PFSK-1 (cell line): ENCODE measurements around the gene SUGP2. TPM values are rescaled to one million over a fixed set of nuclear protein-coding genes. Genes with fewer than 3 reads are reported as not detected.

Experiments
- FOXP2 ChIP-seq: optimal IDR thresholded peaks from 2 replicates; pipeline ENCODE3; 2011; ENCODE audit warnings: borderline replicate concordance, control low read depth, inconsistent platforms; ENCODE audit not compliant: insufficient read depth; ENCODE audit errors: extremely low read length, extremely low read depth
- POLR2AphosphoS5 ChIP-seq: IDR thresholded peaks from 2 replicates; pipeline ENCODE4 v1.6.1; 2012; ENCODE audit warnings: low read depth, mild to moderate bottlenecking, control low read depth, low read length, moderate library complexity
- SIN3A ChIP-seq: IDR thresholded peaks from 2 replicates; pipeline ENCODE4 v1.6.1; 2012; ENCODE audit warnings: mild to moderate bottlenecking, low read length, moderate library complexity, borderline replicate concordance; ENCODE audit not compliant: insufficient read depth
- TAF1 ChIP-seq: IDR thresholded peaks from 2 replicates; pipeline ENCODE4 v1.6.1; 2012; ENCODE audit warnings: low read length, control low read depth, borderline replicate concordance; ENCODE audit not compliant: insufficient read depth
- polyA plus RNA-seq: library from polyadenylated mRNA; unstranded; fragments of >200 nt; gene quantifications from one replicate; pipeline ENCODE4 v1.2.1, GENCODE V29; 2012; ENCODE audit warnings: low read depth, missing spikeins; ENCODE audit not compliant: insufficient read length
- TF ChIP-seq, protein P1 (sequence below), 2 experiments: IDR thresholded peaks; 2 replicates each; pipeline versions ENCODE4 v1.6.1 to v1.8.0; 2011 to 2012; ENCODE audit warnings: low read depth in 2 of 2, low read length in 2 of 2, control low read depth in 1 of 2, inconsistent platforms in 1 of 2, mild to moderate bottlenecking in 1 of 2, moderate library complexity in 1 of 2; ENCODE audit not compliant: insufficient read depth in 1 of 2

Gene SUGP2
- polyA plus RNA-seq: 70.2 TPM

DNA sequence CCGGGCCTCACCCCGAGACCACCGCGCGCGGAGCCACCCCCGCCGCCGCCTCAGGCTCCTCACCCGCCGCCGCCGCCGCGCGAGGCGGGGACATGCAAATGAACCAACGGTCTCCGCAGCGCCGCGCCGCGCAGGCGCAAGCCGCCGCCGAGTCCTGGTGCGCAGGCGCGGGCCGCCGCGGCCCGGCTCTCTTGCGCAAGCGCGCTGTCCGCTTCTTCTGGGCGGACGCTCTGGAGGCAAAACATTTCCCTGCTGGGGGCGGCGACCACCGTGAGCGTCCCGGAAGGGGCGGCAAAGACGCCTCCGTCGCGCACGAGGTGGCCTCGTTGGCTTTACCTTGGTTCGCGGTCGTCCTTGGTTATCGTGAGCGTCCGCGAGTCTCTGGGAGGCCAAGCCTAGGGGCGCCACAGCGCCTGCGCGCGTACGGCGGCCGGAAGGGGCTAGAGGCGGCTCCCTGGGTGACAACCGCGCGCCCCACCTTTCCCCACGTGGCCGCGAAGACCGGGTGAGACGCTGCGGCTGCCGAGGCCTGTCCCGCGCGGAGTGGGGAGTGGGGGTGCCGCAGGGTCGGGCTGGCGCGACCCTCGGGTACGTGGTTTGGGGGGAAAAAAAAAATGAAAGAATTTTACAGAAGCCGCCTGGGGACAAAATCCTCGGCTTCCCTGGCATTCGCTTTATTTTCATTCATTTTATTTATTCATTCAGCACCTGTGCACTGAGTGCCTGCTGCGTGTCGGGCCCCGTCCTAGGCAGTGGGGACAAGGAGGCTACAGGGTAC lies at the start of gene SUGP2, which contains the start of gene ARMC6:
SUGP2 (minus strand) TSS at position 92 of the 778 bp plus-strand sequence. CDS start 2,446 bp downstream, outside the sequence.
ARMC6 (plus strand) TSS at position 178 of the 778 bp plus-strand sequence. CDS start 607 bp downstream, outside the sequence.
- TF ChIP-seq, protein P1, sequence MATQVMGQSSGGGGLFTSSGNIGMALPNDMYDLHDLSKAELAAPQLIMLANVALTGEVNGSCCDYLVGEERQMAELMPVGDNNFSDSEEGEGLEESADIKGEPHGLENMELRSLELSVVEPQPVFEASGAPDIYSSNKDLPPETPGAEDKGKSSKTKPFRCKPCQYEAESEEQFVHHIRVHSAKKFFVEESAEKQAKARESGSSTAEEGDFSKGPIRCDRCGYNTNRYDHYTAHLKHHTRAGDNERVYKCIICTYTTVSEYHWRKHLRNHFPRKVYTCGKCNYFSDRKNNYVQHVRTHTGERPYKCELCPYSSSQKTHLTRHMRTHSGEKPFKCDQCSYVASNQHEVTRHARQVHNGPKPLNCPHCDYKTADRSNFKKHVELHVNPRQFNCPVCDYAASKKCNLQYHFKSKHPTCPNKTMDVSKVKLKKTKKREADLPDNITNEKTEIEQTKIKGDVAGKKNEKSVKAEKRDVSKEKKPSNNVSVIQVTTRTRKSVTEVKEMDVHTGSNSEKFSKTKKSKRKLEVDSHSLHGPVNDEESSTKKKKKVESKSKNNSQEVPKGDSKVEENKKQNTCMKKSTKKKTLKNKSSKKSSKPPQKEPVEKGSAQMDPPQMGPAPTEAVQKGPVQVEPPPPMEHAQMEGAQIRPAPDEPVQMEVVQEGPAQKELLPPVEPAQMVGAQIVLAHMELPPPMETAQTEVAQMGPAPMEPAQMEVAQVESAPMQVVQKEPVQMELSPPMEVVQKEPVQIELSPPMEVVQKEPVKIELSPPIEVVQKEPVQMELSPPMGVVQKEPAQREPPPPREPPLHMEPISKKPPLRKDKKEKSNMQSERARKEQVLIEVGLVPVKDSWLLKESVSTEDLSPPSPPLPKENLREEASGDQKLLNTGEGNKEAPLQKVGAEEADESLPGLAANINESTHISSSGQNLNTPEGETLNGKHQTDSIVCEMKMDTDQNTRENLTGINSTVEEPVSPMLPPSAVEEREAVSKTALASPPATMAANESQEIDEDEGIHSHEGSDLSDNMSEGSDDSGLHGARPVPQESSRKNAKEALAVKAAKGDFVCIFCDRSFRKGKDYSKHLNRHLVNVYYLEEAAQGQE (IDR thresholded peaks at IDR 0.05; ENCODE audit: insufficient read depth in 1 of 2, low read depth in 2 of 2, low read length in 2 of 2): no peak
- TF ChIP-seq SIN3A (no peak), FOXP2 (peak; percentile 76), TAF1 (peak; percentile 45; the same call in 1 of the 2 replicates), POLR2AphosphoS5 (no peak; the same call in 1 of the 2 replicates)

DNA sequence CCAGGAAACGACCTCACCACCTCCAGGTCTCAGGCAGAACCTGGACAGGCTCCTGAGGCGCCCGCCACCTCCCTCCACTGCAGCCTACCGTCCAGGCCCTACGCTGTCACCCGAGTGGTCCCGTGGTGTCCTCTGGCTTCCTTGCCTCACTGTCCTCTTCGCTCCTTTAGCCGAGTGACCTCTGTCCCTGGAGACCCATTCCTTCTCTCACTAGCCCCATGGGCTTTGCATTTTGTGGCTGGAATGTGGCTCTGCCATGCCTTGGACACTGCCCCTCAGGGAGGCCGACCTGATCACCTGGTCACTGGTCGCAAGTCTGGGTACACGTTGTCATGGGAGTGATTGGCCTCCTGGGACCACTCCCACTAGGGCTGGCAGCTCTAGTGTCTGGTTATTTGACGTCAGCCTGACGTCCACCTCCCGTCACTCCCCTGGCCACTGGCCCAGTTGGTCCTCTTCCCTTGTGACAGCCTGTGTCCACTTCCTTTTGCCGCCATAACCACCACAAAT lies 48.4 kb upstream of the SUGP2 start:
- TF ChIP-seq FOXP2 (no peak), SIN3A (no peak), POLR2AphosphoS5 (no peak), TAF1 (no peak)
- TF ChIP-seq, protein P1 (IDR thresholded peaks at IDR 0.05; ENCODE audit: insufficient read depth in 1 of 2, low read depth in 2 of 2, low read length in 2 of 2): no peak

DNA sequence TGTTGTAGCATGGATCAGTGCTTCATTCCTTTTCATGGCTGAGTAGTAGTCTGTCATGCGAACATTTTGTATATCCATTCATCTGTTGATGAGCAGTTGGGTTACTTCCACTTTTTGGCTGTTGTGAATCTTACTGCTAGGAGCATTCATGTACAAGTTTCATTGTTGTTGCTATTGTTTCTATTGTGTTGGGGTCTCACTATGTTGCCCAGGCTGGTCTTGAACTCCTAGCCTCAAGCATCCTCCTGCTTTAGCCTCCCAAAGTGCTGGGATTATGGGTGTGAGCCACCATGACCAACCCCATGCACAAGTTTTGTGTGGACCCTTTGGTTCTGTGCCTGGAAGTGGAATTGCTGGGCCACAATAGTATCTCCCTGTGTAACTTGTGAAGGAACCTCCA lies 46.3 kb upstream of the SUGP2 start:
- TF ChIP-seq, protein P1 (IDR thresholded peaks at IDR 0.05; ENCODE audit: insufficient read depth in 1 of 2, low read depth in 2 of 2, low read length in 2 of 2): no peak

DNA sequence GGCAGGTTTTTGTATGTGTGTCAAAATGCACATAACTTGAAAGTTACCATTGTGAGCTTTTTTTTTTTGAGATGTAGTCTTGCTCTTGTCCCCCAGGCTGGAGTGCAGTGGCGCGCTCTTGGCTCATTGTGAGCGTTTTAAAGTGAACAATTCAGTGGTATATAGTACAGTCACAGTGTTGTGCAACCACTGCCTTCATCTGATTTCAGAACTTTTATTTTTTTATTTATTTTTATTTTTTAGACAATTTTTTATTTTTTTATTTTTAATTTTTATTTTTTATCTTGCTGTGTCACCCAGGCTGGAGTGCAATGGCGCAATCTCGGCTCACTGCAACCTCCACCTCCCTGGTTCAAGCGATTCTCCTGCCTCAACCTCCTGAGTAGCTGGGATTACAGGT lies 45.5 kb upstream of the SUGP2 start:
- no peak for TF ChIP-seq POLR2AphosphoS5
- TF ChIP-seq, protein P1 (IDR thresholded peaks at IDR 0.05; ENCODE audit: insufficient read depth in 1 of 2, low read depth in 2 of 2, low read length in 2 of 2): no peak

DNA sequence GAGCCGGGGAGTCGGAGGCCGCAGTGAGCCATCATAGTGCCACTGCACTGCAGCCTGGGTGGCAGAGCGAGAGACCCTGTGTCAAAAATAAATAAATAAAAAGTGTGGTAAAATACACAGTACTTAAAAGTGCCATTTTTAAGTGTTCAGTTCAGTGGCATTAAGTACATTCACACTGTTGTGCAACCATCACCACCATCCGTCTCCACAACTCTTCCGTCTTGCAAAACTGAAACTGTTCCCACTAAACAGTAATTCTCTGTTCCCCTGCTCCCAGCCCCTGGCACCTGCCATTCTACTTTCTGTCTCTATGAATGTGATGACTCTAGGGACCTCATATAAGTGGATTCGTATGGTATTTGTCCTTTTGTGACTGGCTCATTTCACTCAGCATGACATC lies 43.8 kb upstream of the SUGP2 start:
- TF ChIP-seq POLR2AphosphoS5: no peak
- TF ChIP-seq, protein P1 (IDR thresholded peaks at IDR 0.05; ENCODE audit: insufficient read depth in 1 of 2, low read depth in 2 of 2, low read length in 2 of 2): no peak
- TF ChIP-seq FOXP2: no peak
- no peak for TF ChIP-seq SIN3A
- TF ChIP-seq TAF1: no peak
